A549 (cell line): ENCODE measurements around the gene FSD2. TPM values are rescaled to one million over a fixed set of nuclear protein-coding genes. Genes with fewer than 3 reads are reported as not detected.

Experiments used
- ATAC-seq, 2 experiments: fragments of 200-7000 bp in 1 of 2; fragments of >200 bp in 1 of 2; cut with Nextera tagmentation in 1 of 2; cut with Tn5 transposase in 1 of 2; 3 replicates each; pipeline versions ENCODE4 v1.8.0 to v1.9.1; 2018 to 2020; ENCODE audit warnings: mild to moderate bottlenecking in 1 of 2, moderate library complexity in 1 of 2
- CTCF ChIA-PET: fragments of 300-600 bp; sonication (Branson Sonifier 250); formaldehyde crosslinking; extraction: SDS; loops from one replicate; lab custom pipeline; 2021; ENCODE audit warnings: antibody characterized with exemption, inconsistent platforms; lab: Yijun Ruan, JAX
- POLR2A ChIA-PET: fragments of 350-600 bp; formaldehyde crosslinking; extraction: SDS; loops from one replicate; lab custom pipeline; 2021; ENCODE audit warnings: antibody characterized with exemption, inconsistent platforms; lab: Yijun Ruan, JAX
- DNase-seq, 2 experiments: peaks; one replicate each; pipeline versions ENCODE4 v3.0.0 to v3.0.0-alpha.2; 2011 to 2016; ENCODE audit warnings: low read depth in 1 of 2, low spot score in 1 of 2
- FAIRE-seq: peaks from 2 replicates; lab custom pipeline; 2011; peaks lifted over from hg19 to GRCh38; lab: Jason Lieb, UNC
- H3K27ac ChIP-seq, 2 experiments: fragments of >200 bp; sonication (Bioruptor Twin); formaldehyde crosslinking; 3 replicates each; pipeline ENCODE4 v1.5.1; 2016 to 2017
- H3K4me1 ChIP-seq: fragments of >200 bp; sonication (Bioruptor Twin); formaldehyde crosslinking; 3 replicates; pipeline ENCODE4 v1.6.1; 2016
- H3K4me2 ChIP-seq: fragments of >200 bp; sonication (Bioruptor Twin); formaldehyde crosslinking; 3 replicates; pipeline ENCODE4 v1.6.1; 2016
- H3K4me3 ChIP-seq: fragments of >200 bp; sonication (Bioruptor Twin); formaldehyde crosslinking; 3 replicates; pipeline ENCODE4 v1.5.1; 2016
- H3K9me3 ChIP-seq: fragments of >200 bp; sonication (Bioruptor Twin); formaldehyde crosslinking; 3 replicates; pipeline ENCODE4 v1.6.1; 2016
- ATOH8 ChIP-seq: fragments of 250-450 bp; sonication (Bioruptor Pico); IDR thresholded peaks from 2 replicates; pipeline ENCODE4 v1.5.0; 2020; ENCODE audit warnings: low read depth, mild to moderate bottlenecking, moderate library complexity
- ESRRA ChIP-seq: fragments of 150-350 bp; IDR thresholded peaks from 2 replicates; pipeline ENCODE4 v1.6.1; 2014; ENCODE audit warnings: mild to moderate bottlenecking, low read length, borderline replicate concordance
- FOSL2 ChIP-seq, 2 experiments: fragments of 450-650 bp in 1 of 2; fragments of >200 bp in 1 of 2; sonication (Bioruptor Twin) in 1 of 2; formaldehyde crosslinking; IDR thresholded peaks; 2 replicates each; pipeline versions ENCODE4 v1.5.0 to v1.6.1; 2016 to 2020; ENCODE audit warnings: mild to moderate bottlenecking in 1 of 2, moderate library complexity in 1 of 2
- HDAC2 ChIP-seq: fragments of 200-600 bp; sonication (generic); IDR thresholded peaks from 2 replicates; pipeline ENCODE4 v1.6.1; 2016
- HOXB5 ChIP-seq: fragments of 250-450 bp; sonication (Bioruptor Pico); IDR thresholded peaks from 2 replicates; pipeline ENCODE4 v1.5.0; 2020; ENCODE audit warnings: mild to moderate bottlenecking, moderate library complexity
- JUN ChIP-seq, 2 experiments: fragments of >200 bp; sonication (Bioruptor Twin); formaldehyde crosslinking; IDR thresholded peaks; 2 replicates in 1 of 2; 3 replicates in 1 of 2; pipeline ENCODE4 v1.6.1; 2016 to 2017
- JUNB ChIP-seq: fragments of >200 bp; sonication (Bioruptor Twin); formaldehyde crosslinking; IDR thresholded peaks from 2 replicates; pipeline ENCODE4 v1.6.1; 2016
- KDM1A ChIP-seq: fragments of 200-600 bp; sonication (generic); IDR thresholded peaks from 2 replicates; pipeline ENCODE4 v1.6.1; 2016; ENCODE audit warnings: low read depth, mild to moderate bottlenecking
- KDM5A ChIP-seq: fragments of 200-600 bp; sonication (generic); IDR thresholded peaks from 2 replicates; pipeline ENCODE4 v1.6.1; 2016; ENCODE audit warnings: antibody characterized with exemption, mild to moderate bottlenecking
- NR3C1 ChIP-seq: fragments of >200 bp; sonication (Bioruptor Twin); formaldehyde crosslinking; IDR thresholded peaks from 3 replicates; pipeline ENCODE4 v1.6.1; 2017
- PBX3 ChIP-seq: IDR thresholded peaks from 2 replicates; pipeline ENCODE4 v1.6.1; 2012
- REST ChIP-seq: fragments of 200-600 bp; sonication (generic); IDR thresholded peaks from 2 replicates; pipeline ENCODE4 v1.6.1; 2016; ENCODE audit warnings: antibody characterized with exemption, mild to moderate bottlenecking, moderate library complexity
- SMC3 ChIP-seq: fragments of >200 bp; sonication (Bioruptor Twin); formaldehyde crosslinking; IDR thresholded peaks from 3 replicates; pipeline ENCODE4 v1.6.1; 2018; ENCODE audit warnings: inconsistent platforms
- WGBS: methylation state at CpG from one replicate; pipeline ENCODE4 v1.1.6; 2017; ENCODE audit errors: missing lambda C conversion rate; 5-methylcytosine and 5-hydroxymethylcytosine counted together
- polyA plus RNA-seq, 4 experiments: library from polyadenylated mRNA; depleted of rRNA in 3 of 4; stranded (reverse); fragments of >200 nt; fragmentation: RNase III in 1 of 4; extraction: RNeasy Plus Mini Kit Qiagen cat#74134 plus additional on column Dnase treatment in 1 of 4; gene quantifications; 2 replicates in 3 of 4; 3 replicates in 1 of 4; pipeline ENCODE4 v1.2.3, GENCODE V29; 2011 to 2017

FSD2 gene
- polyA plus RNA-seq, 2 of the 4 experiments (the other 2 are of a cell fraction) = not detected

- WGBS = 95% methylated on average over 4 of the region's 4 CpGs
- H3K27ac ChIP-seq = peak overlapping the region in 1 of 2 experiments; percentile 51; a peak in 2 of 6 replicates
- POLR2A ChIA-PET = interaction anchor here (1.0 to 1.6 kb wide), 2 partner anchors 83 to 153 kb away, joined by 4 to 6 read pairs; partner anchors contain the start of gene RAMAC
These were observed 27.5 kb upstream of the FSD2 start for GRCh38 chr15:82833362-82833682.

GRCh38 chr15:82832601-82833361 lies 26.9 kb upstream of the FSD2 start:
- ChIA-PET POLR2A (interaction anchor here (0.6 to 1.6 kb wide), 5 partner anchors 28 to 293 kb away, joined by 3 to 6 read pairs (median 3); partner anchors contain the start of genes C15orf40, RAMAC and RPS17), CTCF (interaction anchor here (0.9 to 1.3 kb wide), 4 partner anchors 8 to 83 kb away, joined by 3 to 6 read pairs (median 4); no protein-coding TSS in a partner anchor)
- Histone ChIP-seq H3K4me3 (no peak overlapping the region), H3K4me1 (peaks cover 25% of the 10 kb centered on the region), H3K4me2 (peak overlapping the region; percentile 55), H3K9me3 (no peaks in the 10 kb centered on the region), H3K27ac (peak overlapping the region in 1 of 2 experiments; percentile 51; a peak in 3 of 6 replicates)
- 65% methylated on average over 13 of the region's 13 CpGs for WGBS
- FAIRE-seq (peak; percentile 7), ATAC-seq (peak; percentile 80 to 82), DNase-seq (peak; percentile 56 to 87)
- TF ChIP-seq SMC3 (0 out of 3 replicates have a peak, but pooled peaks have one; percentile 4), FOSL2 (IDR thresholded peaks at IDR 0.05) (peak; percentile 89), FOSL2 (CRISPR knock-in tag; IDR thresholded peaks at IDR 0.05) (peak; percentile 96), REST (no peak), JUNB (peak; percentile 81)

More at GRCh38 chr15:82833362-82833682, 27.5 kb upstream of the FSD2 start:
- TF ChIP-seq JUN (IDR thresholded peaks at IDR 0.05) (no peak), HDAC2 (no peak), HOXB5 (CRISPR knock-in tag) (no peak), KDM1A (no peak), NR3C1 (no peak), ATOH8 (CRISPR knock-in tag) (no peak), KDM5A (no peak), SMC3 (no peak), JUNB (no peak), ESRRA (no peak), PBX3 (no peak)
- FAIRE-seq = no peak
- H3K4me2 ChIP-seq = no peak overlapping the region
- H3K4me1 ChIP-seq = peaks cover 20% of the 10 kb centered on the region
- no peaks in the 10 kb centered on the region for H3K9me3 ChIP-seq
- CTCF ChIA-PET = interaction anchor here (0.7 to 1.6 kb wide), 3 partner anchors 16 to 192 kb away, joined by 3 to 9 read pairs (median 6); no protein-coding TSS in a partner anchor
- no peak for ATAC-seq
- DNase-seq = no peak
- no peak overlapping the region for H3K4me3 ChIP-seq
